Psoas muscle (tissue), 8 donors: ENCODE measurements around the gene SLC30A4. TPM values are rescaled to one million over a fixed set of nuclear protein-coding genes. Genes with fewer than 3 reads are reported as not detected.

ENCODE experiments used
- ATAC-seq, 4 donors: fragments of 200-7000 bp; cut with Tn5 transposase; one replicate each; pipeline ENCODE4 v1.9.1; 2020; ENCODE audit warnings: moderate library complexity in 3 of 4, mild to moderate bottlenecking in 2 of 4
- DNase-seq, 2 donors: peaks; one replicate each; pipeline ENCODE4 v3.0.0-alpha.2; 2020
- H3K27ac ChIP-seq: fragments of 200-600 bp; one replicate; pipeline ENCODE4 v1.8.0; 2022
- H3K27me3 ChIP-seq, 3 donors: fragments of 200-600 bp in 1 of 3; one replicate each; pipeline versions ENCODE4 v1.6.1 to v1.8.0; 2013 to 2022; ENCODE audit warnings: low read length in 2 of 3, mild to moderate bottlenecking in 2 of 3, moderate library complexity in 1 of 3; ENCODE audit not compliant: insufficient read depth in 3 of 3
- H3K36me3 ChIP-seq, 2 donors: fragments of 200-600 bp in 1 of 2; one replicate each; pipeline versions ENCODE4 v1.6.1 to v1.8.0; 2013 to 2022; ENCODE audit warnings: low read depth in 1 of 2, mild to moderate bottlenecking in 1 of 2, moderate library complexity in 1 of 2; ENCODE audit not compliant: insufficient read depth in 1 of 2
- H3K4me1 ChIP-seq: fragments of 200-600 bp; one replicate; pipeline ENCODE4 v1.8.0; 2022
- H3K4me3 ChIP-seq: fragments of 200-600 bp; one replicate; pipeline ENCODE4 v1.8.0; 2022; ENCODE audit warnings: mild to moderate bottlenecking
- H3K9me3 ChIP-seq: fragments of 200-600 bp; one replicate; pipeline ENCODE4 v1.8.0; 2022
- whole genome bisulfite sequencing, 3 donors: extraction: QIAGEN DNeasy Blood & Tissue Kit; methylation state at CpG; one replicate each; pipeline versions ENCODE4 v1.1.6 to v1.1.7; 2013; 5-methylcytosine and 5-hydroxymethylcytosine counted together
- intact Hi-C, 2 donors: fragments of 100-400 bp; cut with DNase I; formaldehyde crosslinking; loops; one replicate each; pipeline versions ENCODE4 v1.11.0 to v1.14.2; 2022
- polyA plus RNA-seq, 3 donors: library from polyadenylated mRNA; stranded (reverse); fragments of 200-250 nt; gene quantifications; one replicate each; pipeline ENCODE4 v1.2.3, GENCODE V29; 2013
- total RNA-seq, 4 donors: library from RNA; stranded (reverse); fragmentation: NEBNext Ultra II Directional in 2 of 4; extraction: Animal tissue kit (Norgen Biotek cat#: 25700) in 2 of 4; gene quantifications; one replicate each; pipeline versions ENCODE4 v1.2.1 to v1.2.4, GENCODE V29; 2021 to 2023
- TF ChIP-seq, protein P1 (sequence below): fragments of 200-600 bp; IDR thresholded peaks from one replicate; pipeline ENCODE4 v1.8.0; 2022; ENCODE audit warnings: antibody characterized with exemption
- donor health status: healthy with polysubstance abuse.
- donor health status: DM: no; HTN: no; CAD: no; lungs with moderate emphysema.
- donor health status: Bipolar disorder and iron deficiency.
- donor health status: healthy.
- donor health status: DM: yes; HTN: yes; CAD: no.
- donor health status: DM: no; HTN: no; CAD: no.
- donor health status: DM: no; HTN: no; CAD: no.
- donor health status: DM: yes; HTN: yes; CAD: no.

Gene SLC30A4
- total and polyA plus RNA-seq, 7 donors, result 0.59 to 2.2 (median 1.9) TPM

DNA sequence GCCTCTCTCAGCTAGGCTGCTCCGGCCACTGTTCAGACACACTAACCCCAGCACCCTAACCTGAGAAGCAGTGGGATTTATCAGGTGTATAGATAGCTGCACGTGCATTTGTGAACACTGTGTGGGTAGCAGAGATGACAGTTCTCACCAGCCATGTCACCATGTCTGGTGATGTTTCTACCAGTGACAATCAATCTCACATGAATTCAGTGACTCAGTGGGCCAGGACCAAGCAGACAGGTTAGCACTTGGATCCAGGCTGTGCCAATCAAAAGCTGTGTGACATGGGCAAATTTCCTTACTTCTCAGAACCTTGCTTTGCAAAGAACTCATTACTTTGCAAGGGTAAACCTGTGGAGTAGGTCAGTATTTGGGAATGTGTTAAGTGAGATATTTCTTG, 78.9 kb downstream of the SLC30A4 start:
- Histone ChIP-seq H3K4me3 (no peak overlapping the region), H3K27ac (no peak overlapping the region), H3K27me3 (no peaks in the 10 kb centered on the region), H3K9me3 (no peaks in the 10 kb centered on the region), H3K36me3 (no peaks in the 10 kb centered on the region), H3K4me1 (no peaks in the 10 kb centered on the region)
- ATAC-seq, result no peak
- TF ChIP-seq, protein P1, sequence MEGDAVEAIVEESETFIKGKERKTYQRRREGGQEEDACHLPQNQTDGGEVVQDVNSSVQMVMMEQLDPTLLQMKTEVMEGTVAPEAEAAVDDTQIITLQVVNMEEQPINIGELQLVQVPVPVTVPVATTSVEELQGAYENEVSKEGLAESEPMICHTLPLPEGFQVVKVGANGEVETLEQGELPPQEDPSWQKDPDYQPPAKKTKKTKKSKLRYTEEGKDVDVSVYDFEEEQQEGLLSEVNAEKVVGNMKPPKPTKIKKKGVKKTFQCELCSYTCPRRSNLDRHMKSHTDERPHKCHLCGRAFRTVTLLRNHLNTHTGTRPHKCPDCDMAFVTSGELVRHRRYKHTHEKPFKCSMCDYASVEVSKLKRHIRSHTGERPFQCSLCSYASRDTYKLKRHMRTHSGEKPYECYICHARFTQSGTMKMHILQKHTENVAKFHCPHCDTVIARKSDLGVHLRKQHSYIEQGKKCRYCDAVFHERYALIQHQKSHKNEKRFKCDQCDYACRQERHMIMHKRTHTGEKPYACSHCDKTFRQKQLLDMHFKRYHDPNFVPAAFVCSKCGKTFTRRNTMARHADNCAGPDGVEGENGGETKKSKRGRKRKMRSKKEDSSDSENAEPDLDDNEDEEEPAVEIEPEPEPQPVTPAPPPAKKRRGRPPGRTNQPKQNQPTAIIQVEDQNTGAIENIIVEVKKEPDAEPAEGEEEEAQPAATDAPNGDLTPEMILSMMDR, result no peak
- 77 to 93% (median 85%) methylated on average over 2 of the region's 2 CpGs for WGBS, 3 donors
- intact Hi-C loops, result no loop called here
- no peak for DNase-seq

- Histone ChIP-seq H3K4me3 (no peak overlapping the region), H3K27ac (no peak overlapping the region), H3K4me1 (no peaks in the 10 kb centered on the region), H3K27me3 (no peaks in the 10 kb centered on the region), H3K36me3 (no peaks in the 10 kb centered on the region), H3K9me3 (no peaks in the 10 kb centered on the region)
- no peak for ATAC-seq
- TF ChIP-seq, protein P1, result no peak
- DNase-seq, result no peak
- intact Hi-C loops, result no loop called here
- WGBS, 3 donors, result 67 to 73% (median 67%) methylated on average over 5 of the region's 5 CpGs
These were observed 79.9 kb downstream of the SLC30A4 start for GRCh38 chr15:45442507-45443135.

DNA sequence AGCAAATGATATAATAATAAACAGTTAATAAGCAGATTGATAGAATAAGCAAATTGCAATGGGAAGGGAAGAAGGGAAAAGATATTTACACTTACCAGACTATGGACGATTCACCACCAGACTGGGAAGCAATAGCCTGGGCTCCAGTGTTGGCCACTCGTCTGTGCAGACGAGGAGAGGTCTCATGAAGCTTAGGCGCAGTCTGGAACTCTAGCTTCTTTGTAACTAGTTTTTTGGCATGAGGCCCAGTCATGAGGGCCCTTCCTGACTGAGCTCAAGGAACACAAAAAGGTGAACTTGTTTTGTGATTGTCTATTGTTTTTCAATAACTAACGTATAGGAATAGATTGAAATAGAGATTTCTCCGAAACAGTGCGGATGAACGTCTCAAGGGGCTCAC, 80.9 kb downstream of the SLC30A4 start:
- DNase-seq, result no peak
- H3K4me1 ChIP-seq, result no peaks in the 10 kb centered on the region
- no peaks in the 10 kb centered on the region for H3K36me3 ChIP-seq
- 63 to 69% (median 65%) methylated on average over 8 of the region's 8 CpGs for WGBS, 3 donors
- no peak overlapping the region for H3K4me3 ChIP-seq
- no peaks in the 10 kb centered on the region for H3K9me3 ChIP-seq
- TF ChIP-seq, protein P1, result no peak
- H3K27me3 ChIP-seq, result no peaks in the 10 kb centered on the region
- H3K27ac ChIP-seq, result no peak overlapping the region
- intact Hi-C loops, result no loop called here
- ATAC-seq, result no peak

DNA sequence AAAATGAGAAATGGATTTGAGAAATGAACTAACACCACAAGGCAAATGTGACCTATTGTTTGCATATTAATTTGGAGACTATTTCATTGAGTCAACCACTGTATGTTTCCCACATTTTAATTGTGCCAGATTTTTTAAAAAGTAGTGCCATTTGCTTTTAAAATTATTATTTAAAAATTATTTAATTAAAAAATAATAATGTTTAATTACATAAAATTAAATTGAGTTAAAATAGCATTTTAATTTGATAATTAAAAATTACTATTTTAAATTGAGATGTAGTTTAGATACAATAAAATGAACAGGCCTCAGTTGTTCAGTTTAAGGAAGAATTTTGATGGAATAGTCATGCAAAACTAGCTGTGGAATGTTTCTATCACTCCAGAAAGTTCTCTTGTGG, 81.5 kb downstream of the SLC30A4 start:
- ATAC-seq (no peak), DNase-seq (no peak)
- no peak overlapping the region for H3K4me3 ChIP-seq
- intact Hi-C loops, result no loop called here
- no peaks in the 10 kb centered on the region for H3K36me3 ChIP-seq
- H3K27me3 ChIP-seq, result no peaks in the 10 kb centered on the region
- TF ChIP-seq, protein P1, result no peak
- no peaks in the 10 kb centered on the region for H3K4me1 ChIP-seq
- no peaks in the 10 kb centered on the region for H3K9me3 ChIP-seq
- no peak overlapping the region for H3K27ac ChIP-seq
